Stimulated activated CD4-positive, alpha-beta T cell treated with anti-CD3 and anti-CD28 coated beads, Interleukin-15, amount 100 ng/mL, for 48 hours (primary cell): ENCODE results near the gene DUSP8.
"Not testable (repeated sequence)": the region's sequence is repeated elsewhere in the genome, so short reads cannot be mapped to it uniquely, and the experiment has no call there.

Experiments used
- DNase-seq, 2 donors: peaks; one replicate each; pipeline ENCODE4 v3.0.0-alpha.2; 2020; ENCODE audit warnings: low read depth in 2 of 2

Gene DUSP8

GRCh38 chr11:1572197-1573076, at the start of gene DUSP8:
DUSP8 (minus strand) TSS chr11:1572271; CDS start chr11:1565826, 6,445 bp downstream.
- DNase-seq, result peak; percentile 80 to 87

GRCh38 chr11:1619449-1619848, 47.4 kb upstream of the DUSP8 start:
- no peak for DNase-seq

- DNase-seq, result no peak
Observed at GRCh38 chr11:1618231-1618630, 46.2 kb upstream of the DUSP8 start.

- DNase-seq, result no peak
Observed at GRCh38 chr11:1608363-1608762, 36.3 kb upstream of the DUSP8 start, which contains the start of gene KRTAP5-3. KRTAP5-3 (minus strand) TSS chr11:1608463; CDS start chr11:1608385, 78 bp downstream.

GRCh38 chr11:1607901-1608300, 35.8 kb upstream of the DUSP8 start:
- not testable (repeated sequence) for DNase-seq

GRCh38 chr11:1607156-1607845, 35.2 kb upstream of the DUSP8 start:
- not testable (repeated sequence) for DNase-seq

- not testable (repeated sequence) for DNase-seq
Observed at GRCh38 chr11:1605923-1606322, 33.9 kb upstream of the DUSP8 start.

GRCh38 chr11:1604711-1605110, 32.6 kb upstream of the DUSP8 start:
- no peak for DNase-seq

GRCh38 chr11:1604181-1604580, 32.1 kb upstream of the DUSP8 start:
- no peak for DNase-seq

- DNase-seq, result no peak
Observed at GRCh38 chr11:1603629-1604028, 31.6 kb upstream of the DUSP8 start.

- not testable (repeated sequence) for DNase-seq
Observed at GRCh38 chr11:1601663-1602062, 29.6 kb upstream of the DUSP8 start.

GRCh38 chr11:1600626-1601025, 28.6 kb upstream of the DUSP8 start:
- DNase-seq, result no peak

GRCh38 chr11:1598816-1599215, 26.7 kb upstream of the DUSP8 start:
- DNase-seq, result no peak

GRCh38 chr11:1598406-1598805, 26.3 kb upstream of the DUSP8 start:
- DNase-seq, result not testable (repeated sequence)

GRCh38 chr11:1597994-1598380, 25.9 kb upstream of the DUSP8 start, which contains the start of gene KRTAP5-2:
KRTAP5-2 (minus strand) TSS chr11:1598294; CDS start chr11:1598250, 44 bp downstream.
- no peak for DNase-seq

GRCh38 chr11:1597331-1597993, 25.4 kb upstream of the DUSP8 start:
- DNase-seq, result no peak

GRCh38 chr11:1596576-1597121, 24.6 kb upstream of the DUSP8 start:
- not testable (repeated sequence) for DNase-seq

- not testable (repeated sequence) for DNase-seq
Observed at GRCh38 chr11:1595994-1596575, 24.0 kb upstream of the DUSP8 start.

- no peak for DNase-seq
Observed at GRCh38 chr11:1592628-1593027, 20.6 kb upstream of the DUSP8 start.

GRCh38 chr11:1589996-1590395, 17.9 kb upstream of the DUSP8 start:
- DNase-seq, result no peak

- DNase-seq, result not testable (repeated sequence)
Observed at GRCh38 chr11:1589191-1589963, 17.3 kb upstream of the DUSP8 start.
